ENCODE results near the gene ZNF230.

GRCh38 chr19:43966079-43966694 lies 36.6 kb upstream of the ZNF230 start:
- TF ChIP-seq CTCF (optimal IDR thresholded peaks at IDR 0.05 in 1 of 3, IDR thresholded peaks at IDR 0.05 in 1 of 3, conservative IDR thresholded peaks at IDR 0.05 in 1 of 3; ENCODE audit: extremely low read depth in 1 of 3, insufficient read depth in 2 of 3, low read length in 3 of 3) (no peak), EZH2 (IDR thresholded peaks at IDR 0.05; ENCODE audit: low read length) (no peak)

Measured in keratinocyte (primary cell).